SHP77 (cell line): ENCODE measurements around the gene EPB41L4B.
"Not testable (repeated sequence)": the region's sequence is repeated elsewhere in the genome, so short reads cannot be mapped to it uniquely, and the experiment has no call there.

Experiments
- DNase-seq, 2 experiments: peaks; one replicate each; lab custom pipeline; 2025; lab: John Stamatoyannopoulos, UW

Gene EPB41L4B

GRCh38 chr9:109163194-109163593, 157.7 kb downstream of the EPB41L4B start:
- DNase-seq, result no peak

DNA sequence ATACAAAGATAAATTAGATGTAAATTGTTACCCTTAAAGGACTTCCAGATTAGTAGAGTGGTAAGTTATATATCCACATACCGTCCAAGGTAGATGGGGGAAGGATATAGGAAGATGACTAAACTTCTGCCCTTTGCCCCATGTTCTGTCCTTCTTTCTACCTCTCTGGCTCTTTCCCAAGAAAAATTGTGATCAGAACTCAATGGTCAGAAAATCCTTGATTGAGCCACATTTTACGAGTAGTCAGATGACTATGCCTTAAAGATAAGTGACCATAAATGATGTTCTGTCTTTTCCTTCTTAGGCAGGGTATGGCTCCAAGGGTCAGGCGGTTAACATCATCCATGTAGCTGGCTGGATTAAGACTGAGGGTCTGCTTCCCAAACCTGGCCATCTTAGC, 158.2 kb downstream of the EPB41L4B start:
- DNase-seq, result no peak

DNA sequence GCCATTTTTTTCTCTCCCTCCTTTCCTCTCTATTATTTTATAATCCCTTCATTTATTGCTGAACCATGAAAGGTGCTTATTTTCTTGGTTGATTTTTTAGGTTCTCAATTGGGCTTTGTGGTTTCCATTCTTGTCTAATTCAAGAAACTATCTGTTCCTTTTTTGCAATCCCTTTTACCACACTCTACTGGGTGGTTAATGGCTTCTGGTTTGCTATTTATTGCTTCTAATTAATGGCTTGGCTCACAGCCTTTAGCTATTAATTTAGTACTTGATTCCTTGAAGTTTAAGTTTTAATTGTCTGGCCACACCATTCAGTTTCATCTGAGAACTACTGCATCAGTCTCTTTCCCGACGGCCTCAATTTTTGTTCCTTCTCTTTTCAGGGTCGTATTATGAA, 159.4 kb downstream of the EPB41L4B start:
- DNase-seq, result no peak

DNA sequence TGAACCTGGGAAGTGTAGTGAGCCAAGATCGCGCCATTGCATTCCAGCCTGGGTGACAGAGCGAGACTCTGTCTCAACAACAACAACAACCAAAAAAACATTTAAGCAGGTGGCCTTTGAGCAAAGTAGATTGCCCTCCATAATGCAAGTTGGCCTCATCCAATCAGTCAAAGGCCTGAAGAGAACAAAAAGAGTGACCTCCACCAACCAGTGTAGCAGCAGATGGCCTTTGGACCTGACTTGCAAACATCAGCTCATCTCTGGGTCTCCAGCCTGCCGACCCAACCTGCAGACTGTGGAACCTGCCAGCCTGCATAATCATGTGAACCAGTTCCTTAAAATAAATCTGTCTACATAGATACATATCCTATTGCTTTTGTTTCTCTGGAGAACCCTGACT, 161.3 kb downstream of the EPB41L4B start:
- no peak for DNase-seq

GRCh38 chr9:109158651-109159050, 162.2 kb downstream of the EPB41L4B start:
- DNase-seq, result no peak

DNA sequence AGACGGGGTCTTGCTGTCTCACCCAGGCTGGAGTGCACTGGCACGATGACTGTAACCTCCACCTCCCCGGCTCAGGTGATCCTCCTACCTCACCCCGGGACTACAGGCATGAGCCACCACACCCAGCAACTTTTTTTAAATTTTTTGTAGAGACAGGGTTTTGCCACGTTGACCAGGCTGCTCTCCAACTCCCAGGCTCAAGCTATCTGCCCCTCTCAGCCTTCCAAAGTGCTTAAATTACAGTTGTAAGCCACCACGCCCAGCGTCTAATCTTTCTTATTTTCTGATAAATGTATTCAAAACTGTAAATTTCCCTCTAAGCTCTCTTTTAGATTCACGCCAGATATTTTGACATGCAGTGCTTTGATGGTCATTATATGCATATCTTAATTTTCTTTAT, 164.2 kb downstream of the EPB41L4B start:
- no peak for DNase-seq

DNA sequence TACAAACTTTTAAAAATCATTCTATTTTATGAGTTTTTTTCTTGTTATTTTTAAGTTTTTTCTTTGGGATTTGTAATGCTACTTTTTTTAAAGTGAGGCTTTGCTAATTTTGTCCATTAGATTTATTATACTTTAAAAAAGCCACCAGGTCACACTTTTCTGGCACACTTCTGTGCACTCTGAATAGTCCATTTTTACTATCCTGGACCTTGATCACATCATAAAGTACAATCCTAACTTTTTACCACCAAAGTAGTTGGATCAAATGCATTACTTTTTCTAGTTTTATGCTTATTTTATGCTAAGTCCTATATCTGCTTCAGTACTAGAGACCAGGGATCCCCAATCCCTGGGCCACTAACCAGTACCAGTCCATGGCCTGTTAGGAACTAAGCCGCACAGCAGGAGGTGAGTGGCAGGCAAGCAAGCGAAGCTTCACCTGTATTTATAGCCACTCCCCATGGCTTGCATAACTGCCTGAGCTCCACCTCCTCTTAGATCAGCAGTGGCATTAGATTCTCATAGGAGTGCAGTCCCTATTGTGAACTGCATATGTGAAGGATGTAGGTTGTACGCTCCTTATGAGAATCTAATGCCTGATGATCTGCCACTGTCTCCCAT, 169.8 kb downstream of the EPB41L4B start:
- DNase-seq, result no peak

DNA sequence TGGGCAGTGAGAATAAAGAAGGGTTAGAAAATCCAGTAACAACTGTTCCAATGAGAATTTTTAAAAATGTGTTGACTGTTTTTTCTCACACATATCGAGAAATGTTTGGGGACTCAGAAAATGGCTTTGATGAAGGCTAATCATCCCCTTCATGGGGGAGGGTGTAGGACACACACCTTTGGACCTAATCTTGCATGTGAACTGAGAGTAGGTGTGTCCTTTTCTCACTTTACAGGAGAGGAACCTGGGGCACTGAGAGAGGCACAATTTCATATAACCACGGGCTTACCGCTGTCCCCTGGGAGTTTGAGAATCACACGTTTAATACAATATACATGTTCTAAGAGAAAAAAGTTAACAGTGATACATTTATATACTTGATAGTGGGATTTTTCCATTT, 171.1 kb downstream of the EPB41L4B start:
- no peak for DNase-seq

DNA sequence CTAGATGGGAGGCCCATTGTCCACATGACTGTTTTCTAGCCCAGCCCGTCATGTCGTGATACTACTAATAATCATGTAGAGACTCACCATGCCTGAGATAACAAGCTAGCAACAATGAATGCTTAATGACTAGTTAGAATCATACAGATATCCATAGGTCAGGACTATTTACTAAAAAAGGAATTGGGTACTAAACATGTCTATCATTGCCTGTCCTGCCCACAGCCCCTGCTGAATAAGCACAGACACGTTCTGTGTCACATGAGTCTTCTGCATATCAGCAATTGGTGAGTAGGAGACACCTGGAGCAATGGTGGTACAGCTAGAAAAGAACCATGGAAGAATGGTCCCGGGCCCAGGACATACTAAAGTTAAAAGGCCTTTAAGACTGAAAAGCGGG, 171.8 kb downstream of the EPB41L4B start:
- no peak for DNase-seq

- no peak for DNase-seq
Observed at GRCh38 chr9:109145051-109145450, 175.8 kb downstream of the EPB41L4B start.

DNA sequence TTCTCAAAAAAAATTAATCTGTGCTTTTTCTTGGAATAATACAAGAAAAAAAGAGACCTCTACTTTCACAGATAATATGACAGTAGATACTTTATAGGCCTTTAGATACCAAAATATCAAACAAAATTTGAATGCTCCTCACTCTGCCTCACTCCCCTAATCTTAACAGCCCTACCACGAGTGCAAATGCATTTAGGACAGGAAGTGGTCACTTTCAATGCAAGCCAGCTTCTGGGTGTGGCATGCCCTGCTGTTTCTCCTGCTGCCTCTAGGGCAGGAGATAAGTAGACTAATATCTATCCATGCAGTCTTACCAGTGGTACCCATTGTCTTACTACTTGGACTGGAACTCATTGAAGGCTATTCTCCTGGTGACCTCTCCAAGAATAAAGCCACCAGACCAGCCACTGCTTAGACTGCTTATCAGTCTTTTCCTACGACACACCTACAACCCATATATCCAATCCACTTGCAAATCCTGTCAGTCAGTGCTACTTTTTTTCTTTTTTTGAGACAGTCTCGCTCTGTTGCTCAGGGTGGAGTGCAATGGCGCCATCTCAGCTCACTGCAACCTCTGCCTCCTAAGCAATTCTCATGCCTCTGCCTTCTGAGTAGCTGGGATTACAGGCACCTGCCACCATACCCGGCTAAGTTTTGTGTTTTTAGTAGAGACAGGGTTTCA, 176.8 kb downstream of the EPB41L4B start:
- DNase-seq, result peak; percentile 36 to 43

DNA sequence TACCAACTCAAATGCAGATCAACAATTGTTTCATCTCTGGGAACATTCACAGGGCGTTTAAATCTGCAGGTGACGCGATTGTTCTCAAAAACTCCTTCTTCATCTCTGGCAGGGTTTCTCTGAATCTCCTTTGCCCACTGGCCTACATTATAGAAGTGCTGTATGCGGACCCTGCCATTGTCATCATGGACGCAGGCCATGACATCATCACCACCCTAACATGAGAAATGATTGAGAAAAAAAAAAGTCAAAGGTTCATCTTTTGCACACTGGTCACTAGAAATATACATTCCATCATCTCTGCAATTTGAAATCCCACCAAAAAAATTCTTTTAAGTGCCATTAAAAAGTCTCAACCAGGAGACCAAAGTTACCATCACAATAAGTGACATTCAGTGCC, 179.5 kb downstream of the EPB41L4B start:
- no peak for DNase-seq

DNA sequence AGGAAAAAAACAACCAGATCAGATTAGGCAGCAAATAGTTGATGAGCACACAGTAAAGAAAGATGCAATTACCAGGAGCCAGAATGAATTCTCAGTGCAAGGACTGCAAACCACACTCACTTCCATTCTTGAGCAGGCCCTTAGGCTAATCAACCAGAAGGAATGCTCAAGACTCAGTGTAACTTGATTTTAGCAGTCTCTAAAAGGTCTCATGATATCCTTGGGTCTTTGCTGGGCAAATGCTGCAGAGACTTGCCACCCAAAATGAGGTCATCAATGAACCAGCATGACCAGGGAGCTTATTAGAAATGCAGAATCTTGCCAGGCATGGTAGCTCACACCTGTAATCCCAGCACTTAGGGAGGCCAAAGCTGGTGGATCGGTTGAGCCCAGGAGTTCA, 181.0 kb downstream of the EPB41L4B start:
- no peak for DNase-seq

GRCh38 chr9:109138421-109138820, 182.4 kb downstream of the EPB41L4B start:
- DNase-seq, result no peak

- no peak for DNase-seq
Observed at GRCh38 chr9:109134167-109134578, 186.7 kb downstream of the EPB41L4B start.

- no peak for DNase-seq
Observed at GRCh38 chr9:109133533-109133932, 187.3 kb downstream of the EPB41L4B start.

DNA sequence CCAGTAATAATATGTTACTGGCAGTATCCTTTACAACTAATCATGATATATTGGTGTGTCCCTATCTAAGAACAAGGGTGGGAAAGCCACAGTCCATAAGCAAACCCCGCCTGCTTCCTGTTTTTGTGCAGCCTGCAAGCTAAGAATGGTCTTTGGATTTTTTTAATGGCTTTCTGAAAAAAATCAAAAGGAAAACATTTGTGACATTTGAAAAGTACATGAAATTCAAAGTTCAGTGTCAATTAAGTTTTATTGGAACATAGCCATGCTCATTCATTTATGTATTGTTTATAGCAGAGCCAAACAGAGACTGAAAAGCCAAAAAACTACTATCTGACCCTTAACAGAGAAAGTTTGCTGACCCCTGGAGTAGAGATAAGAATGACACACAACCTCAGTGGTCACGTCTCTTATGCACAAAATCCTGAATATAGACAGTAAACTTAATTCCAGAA, 188.3 kb downstream of the EPB41L4B start:
- no peak for DNase-seq

GRCh38 chr9:109129470-109130197, 191.2 kb downstream of the EPB41L4B start:
- no peak for DNase-seq

DNA sequence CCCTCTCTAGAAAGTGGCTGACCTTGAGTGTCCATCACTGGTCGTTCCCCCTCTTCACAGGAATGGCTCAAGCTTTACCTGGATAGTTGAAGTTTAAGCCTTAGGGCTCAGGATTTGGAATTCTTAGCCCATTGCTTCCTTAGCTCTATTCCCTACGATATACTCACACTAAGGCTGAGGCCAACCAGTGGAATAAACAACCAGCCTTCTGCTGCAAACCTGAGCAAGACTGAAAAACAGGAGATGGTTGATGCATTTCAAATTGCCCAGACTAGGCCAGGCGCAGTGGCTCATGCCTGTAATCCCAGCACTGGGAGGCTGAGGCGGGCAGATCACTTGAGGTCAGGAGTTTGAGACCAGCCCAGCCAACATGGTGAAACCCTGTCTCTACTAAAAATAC, 194.2 kb downstream of the EPB41L4B start:
- not testable (repeated sequence) for DNase-seq

GRCh38 chr9:109124121-109124520, 196.7 kb downstream of the EPB41L4B start:
- no peak for DNase-seq

DNA sequence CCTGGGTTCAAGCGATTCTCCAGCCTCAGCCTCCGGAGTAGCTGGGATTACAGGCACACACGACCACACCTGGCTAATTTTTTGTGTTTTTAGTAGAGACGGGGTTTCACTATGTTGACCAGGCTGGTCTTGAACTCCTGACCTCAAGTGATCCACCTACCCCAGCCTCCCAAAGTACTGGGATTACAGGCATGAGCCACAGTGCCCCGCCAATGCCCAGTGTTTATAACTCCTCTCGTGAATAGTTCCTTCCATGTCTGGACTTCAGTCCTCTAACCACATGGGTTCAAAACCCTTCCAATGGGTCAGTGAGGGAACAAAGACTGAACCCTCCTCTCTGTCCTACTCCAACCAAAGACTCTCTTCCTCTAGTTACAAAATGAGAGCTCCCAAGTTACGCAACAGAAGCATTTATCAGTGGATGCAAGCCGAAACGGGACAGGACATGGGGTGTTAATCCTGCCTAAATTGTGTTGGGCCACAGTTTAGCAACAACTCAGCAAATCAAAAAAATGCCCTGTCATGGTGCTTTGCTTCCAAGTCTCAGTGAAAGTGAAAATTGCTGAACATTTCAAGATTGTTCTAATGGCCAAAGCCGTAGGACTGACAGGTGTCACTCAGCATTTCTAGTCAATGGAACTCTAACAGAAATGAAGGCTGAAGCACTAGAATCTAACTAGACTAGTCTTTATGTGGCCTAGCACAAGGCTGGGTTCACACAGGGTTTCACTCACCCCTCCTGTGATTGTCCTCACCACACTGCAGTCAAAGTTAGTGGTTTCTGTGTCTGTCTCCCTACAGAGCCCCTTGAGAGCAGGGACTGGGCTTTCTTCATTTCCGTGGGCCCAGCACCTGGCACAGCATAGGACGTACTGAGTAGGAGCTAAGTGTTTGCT, 197.9 kb downstream of the EPB41L4B start:
- no peak for DNase-seq
